K562 (cell line): ENCODE measurements around the gene ACVR2B. TPM values are rescaled to one million over a fixed set of nuclear protein-coding genes. Genes with fewer than 3 reads are reported as not detected.

Experiments used
- ADNP ChIP-seq: fragments of 200-800 bp; sonication (Bioruptor generic); IDR thresholded peaks from 2 replicates; pipeline ENCODE4 v1.6.1; 2016; ENCODE audit warnings: missing genetic modification characterization, missing compliant biosample characterization
- BCOR ChIP-seq: fragments of 450-650 bp; IDR thresholded peaks from 2 replicates; pipeline ENCODE4 v1.6.1; 2016
- BRCA1 ChIP-seq, 2 experiments: fragments of 450-650 bp in 1 of 2; sonication (generic) in 1 of 2; formaldehyde crosslinking in 1 of 2; IDR thresholded peaks; 2 replicates each; pipeline versions ENCODE4 v1.5.0 to v1.6.1; 2017 to 2020; ENCODE audit warnings: mild to moderate bottlenecking in 1 of 2, missing genetic modification reagents in 1 of 2
- ESRRB ChIP-seq: fragments of 250-450 bp; sonication (Bioruptor Pico); IDR thresholded peaks from 2 replicates; pipeline ENCODE4 v1.5.0; 2020; ENCODE audit warnings: mild to moderate bottlenecking, moderate library complexity, borderline replicate concordance
- LCOR ChIP-seq: sonication (generic); formaldehyde crosslinking; IDR thresholded peaks from 2 replicates; pipeline ENCODE4 v1.8.0; 2022; ENCODE audit warnings: mild to moderate bottlenecking, missing genetic modification reagents
- MAZ ChIP-seq, 2 experiments: fragments of 450-650 bp in 1 of 2; sonication (generic) in 1 of 2; formaldehyde crosslinking; IDR thresholded peaks in 1 of 2; conservative IDR thresholded peaks in 1 of 2; 2 replicates each; pipeline versions ENCODE4 v1.4.0 to v1.5.0; 2020; ENCODE audit warnings: mild to moderate bottlenecking in 1 of 2, missing genetic modification reagents in 1 of 2
- NCOA6 ChIP-seq: fragments of 450-650 bp; IDR thresholded peaks from 2 replicates; pipeline ENCODE4 v1.6.1; 2017; ENCODE audit warnings: mild to moderate bottlenecking
- PTTG1 ChIP-seq: fragments of 450-650 bp; IDR thresholded peaks from 2 replicates; pipeline ENCODE4 v1.6.1; 2016; ENCODE audit warnings: low read depth, mild to moderate bottlenecking, missing genetic modification characterization, missing compliant biosample characterization
- RBM34 ChIP-seq: fragments of 200-400 bp; formaldehyde crosslinking; IDR thresholded peaks from 2 replicates; pipeline ENCODE4 v1.6.1; 2018; ENCODE audit warnings: low read length, borderline replicate concordance; ENCODE audit not compliant: insufficient read depth
- XRCC3 ChIP-seq: fragments of 450-650 bp; IDR thresholded peaks from 2 replicates; pipeline ENCODE4 v1.6.1; 2017; ENCODE audit warnings: mild to moderate bottlenecking, moderate library complexity
- ZNF583 ChIP-seq: fragments of 250-450 bp; sonication (Bioruptor Pico); IDR thresholded peaks from 2 replicates; pipeline ENCODE4 v1.4.0; 2020
- ZNF707 ChIP-seq: fragments of 250-450 bp; sonication (Bioruptor Pico); conservative IDR thresholded peaks from 2 replicates; pipeline ENCODE4 v1.8.0; 2022; ENCODE audit warnings: inconsistent platforms, mild to moderate bottlenecking, moderate library complexity
- polyA plus RNA-seq, 8 experiments: library from polyadenylated mRNA; depleted of rRNA in 4 of 8; stranded (reverse) in 5 of 8; unstranded in 3 of 8; fragments of >200 nt; fragmentation: Nextera tagmentation in 2 of 8; fragmentation: Illumina TruSeq in 1 of 8; extraction: Ambion mirVana in 2 of 8; extraction: Trizol in 1 of 8; gene quantifications; 2 replicates each; pipeline versions ENCODE4 v1.2.1 to v1.2.3, GENCODE V29; 2011 to 2014; ENCODE audit warnings: inconsistent platforms in 1 of 8, missing spikeins in 1 of 8
- total RNA-seq, 7 experiments: library from RNA; depleted of rRNA in 6 of 7; stranded (reverse); fragments of >200 nt in 6 of 7; fragmentation: Illumina TruSeq in 2 of 7; extraction: Trizol in 2 of 7; gene quantifications; 2 replicates each; pipeline versions ENCODE4 v1.2.1 to v1.2.3, GENCODE V29; 2011 to 2021; ENCODE audit warnings: low replicate concordance in 1 of 7
- TF ChIP-seq, protein P1 (sequence below), 3 experiments: fragments of 200-800 bp in 1 of 3; fragments of 250-450 bp in 1 of 3; fragments of 450-650 bp in 1 of 3; sonication (Bioruptor Pico) in 1 of 3; sonication (Bioruptor generic) in 1 of 3; formaldehyde crosslinking in 1 of 3; IDR thresholded peaks; 2 replicates each; pipeline versions ENCODE4 v1.6.1 to v1.8.0; 2016 to 2022; ENCODE audit warnings: mild to moderate bottlenecking in 2 of 3, missing genetic modification characterization in 2 of 3, missing compliant biosample characterization in 1 of 3, moderate library complexity in 1 of 3
- TF ChIP-seq, protein P2 (sequence below): fragments of 200-400 bp; formaldehyde crosslinking; IDR thresholded peaks from 2 replicates; pipeline ENCODE4 v1.6.1; 2017; ENCODE audit warnings: mild to moderate bottlenecking, low read depth, low read length, moderate library complexity
- TF ChIP-seq, protein P3 (sequence below): sonication (generic); formaldehyde crosslinking; IDR thresholded peaks from 2 replicates; pipeline ENCODE4 v1.8.0; 2022; ENCODE audit warnings: missing genetic modification reagents, mild to moderate bottlenecking, moderate library complexity, borderline replicate concordance
- TF ChIP-seq, protein P4 (sequence below): fragments of 450-650 bp; conservative IDR thresholded peaks from 2 replicates; pipeline ENCODE4 v1.6.1; 2016; ENCODE audit warnings: missing genetic modification characterization, low read depth, mild to moderate bottlenecking, missing compliant biosample characterization, moderate library complexity
- TF ChIP-seq, protein P5 (sequence below): fragments of 250-450 bp; sonication (Bioruptor Pico); IDR thresholded peaks from 2 replicates; pipeline ENCODE4 v1.8.0; 2021; ENCODE audit warnings: mild to moderate bottlenecking, moderate library complexity

Gene ACVR2B
- total and polyA plus RNA-seq, 9 of the 15 experiments (the other 6 are each of a cell fraction or from before 2014, with no cell fraction given) = 1.8 to 23.7 (median 7.1) TPM

DNA sequence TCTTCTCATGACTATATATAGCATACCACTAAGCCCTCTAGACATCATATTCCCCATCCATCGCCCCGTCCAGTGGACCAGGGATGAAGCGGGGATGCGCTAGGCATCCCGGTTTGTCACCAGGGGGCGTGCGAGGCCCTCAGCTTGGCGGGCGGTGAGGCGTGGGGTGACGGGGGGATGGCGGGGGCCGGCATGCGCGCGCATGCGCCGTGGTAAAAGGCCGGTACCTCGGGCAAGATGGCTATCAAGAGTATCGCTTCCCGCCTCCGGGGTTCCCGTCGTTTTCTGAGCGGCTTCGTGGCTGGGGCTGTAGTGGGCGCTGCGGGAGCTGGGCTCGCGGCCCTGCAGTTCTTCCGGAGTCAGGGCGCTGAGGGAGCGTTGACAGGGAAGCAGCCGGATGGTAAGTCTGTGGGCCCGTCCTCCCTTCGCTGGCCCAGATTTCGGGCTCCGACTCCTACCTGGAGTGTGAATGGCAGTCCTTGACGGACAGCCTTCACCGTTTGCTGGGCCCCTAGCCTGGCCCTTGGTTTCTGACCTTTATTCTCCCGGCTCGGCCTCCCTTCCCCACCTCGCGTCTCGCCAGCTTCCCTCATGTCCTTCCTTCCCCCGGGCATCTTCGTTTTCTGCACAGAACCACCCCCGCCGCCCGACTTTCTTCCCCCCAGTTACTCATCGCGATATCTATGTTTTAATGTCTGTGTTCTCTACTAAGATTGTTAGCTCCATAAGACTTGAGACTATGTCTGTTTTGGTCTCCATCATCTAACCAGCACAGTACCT is 42.6 kb downstream of the ACVR2B start, which contains the start of gene EXOG (continued):
- TF ChIP-seq, protein P1, sequence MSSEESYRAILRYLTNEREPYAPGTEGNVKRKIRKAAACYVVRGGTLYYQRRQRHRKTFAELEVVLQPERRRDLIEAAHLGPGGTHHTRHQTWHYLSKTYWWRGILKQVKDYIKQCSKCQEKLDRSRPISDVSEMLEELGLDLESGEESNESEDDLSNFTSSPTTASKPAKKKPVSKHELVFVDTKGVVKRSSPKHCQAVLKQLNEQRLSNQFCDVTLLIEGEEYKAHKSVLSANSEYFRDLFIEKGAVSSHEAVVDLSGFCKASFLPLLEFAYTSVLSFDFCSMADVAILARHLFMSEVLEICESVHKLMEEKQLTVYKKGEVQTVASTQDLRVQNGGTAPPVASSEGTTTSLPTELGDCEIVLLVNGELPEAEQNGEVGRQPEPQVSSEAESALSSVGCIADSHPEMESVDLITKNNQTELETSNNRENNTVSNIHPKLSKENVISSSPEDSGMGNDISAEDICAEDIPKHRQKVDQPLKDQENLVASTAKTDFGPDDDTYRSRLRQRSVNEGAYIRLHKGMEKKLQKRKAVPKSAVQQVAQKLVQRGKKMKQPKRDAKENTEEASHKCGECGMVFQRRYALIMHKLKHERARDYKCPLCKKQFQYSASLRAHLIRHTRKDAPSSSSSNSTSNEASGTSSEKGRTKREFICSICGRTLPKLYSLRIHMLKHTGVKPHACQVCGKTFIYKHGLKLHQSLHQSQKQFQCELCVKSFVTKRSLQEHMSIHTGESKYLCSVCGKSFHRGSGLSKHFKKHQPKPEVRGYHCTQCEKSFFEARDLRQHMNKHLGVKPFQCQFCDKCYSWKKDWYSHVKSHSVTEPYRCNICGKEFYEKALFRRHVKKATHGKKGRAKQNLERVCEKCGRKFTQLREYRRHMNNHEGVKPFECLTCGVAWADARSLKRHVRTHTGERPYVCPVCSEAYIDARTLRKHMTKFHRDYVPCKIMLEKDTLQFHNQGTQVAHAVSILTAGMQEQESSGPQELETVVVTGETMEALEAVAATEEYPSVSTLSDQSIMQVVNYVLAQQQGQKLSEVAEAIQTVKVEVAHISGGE (CRISPR knock-in tag; IDR thresholded peaks at IDR 0.05) = peak in 1 of 3 experiments; percentile 86; a peak in 2 of 6 replicates
- TF ChIP-seq ZNF707 (CRISPR knock-in tag) (no peak), PTTG1 (tag) (no peak), BCOR (peak; percentile 18; the same call in 1 of the 2 replicates), BRCA1 (IDR thresholded peaks at IDR 0.05) (no peak), BRCA1 (CRISPR knock-in tag; IDR thresholded peaks at IDR 0.05) (no peak), MAZ (CRISPR knock-in tag; conservative IDR thresholded peaks at IDR 0.05 in 1 of 2, IDR thresholded peaks at IDR 0.05 in 1 of 2) (peak; percentile 94 to 96), ADNP (tag) (no peak), XRCC3 (no peak), RBM34 (no peak), ZNF583 (no peak), LCOR (CRISPR knock-in tag) (0 out of 2 replicates have a peak, but pooled peaks have one; percentile 38), ESRRB (CRISPR knock-in tag) (no peak), NCOA6 (no peak)
- TF ChIP-seq, protein P2, sequence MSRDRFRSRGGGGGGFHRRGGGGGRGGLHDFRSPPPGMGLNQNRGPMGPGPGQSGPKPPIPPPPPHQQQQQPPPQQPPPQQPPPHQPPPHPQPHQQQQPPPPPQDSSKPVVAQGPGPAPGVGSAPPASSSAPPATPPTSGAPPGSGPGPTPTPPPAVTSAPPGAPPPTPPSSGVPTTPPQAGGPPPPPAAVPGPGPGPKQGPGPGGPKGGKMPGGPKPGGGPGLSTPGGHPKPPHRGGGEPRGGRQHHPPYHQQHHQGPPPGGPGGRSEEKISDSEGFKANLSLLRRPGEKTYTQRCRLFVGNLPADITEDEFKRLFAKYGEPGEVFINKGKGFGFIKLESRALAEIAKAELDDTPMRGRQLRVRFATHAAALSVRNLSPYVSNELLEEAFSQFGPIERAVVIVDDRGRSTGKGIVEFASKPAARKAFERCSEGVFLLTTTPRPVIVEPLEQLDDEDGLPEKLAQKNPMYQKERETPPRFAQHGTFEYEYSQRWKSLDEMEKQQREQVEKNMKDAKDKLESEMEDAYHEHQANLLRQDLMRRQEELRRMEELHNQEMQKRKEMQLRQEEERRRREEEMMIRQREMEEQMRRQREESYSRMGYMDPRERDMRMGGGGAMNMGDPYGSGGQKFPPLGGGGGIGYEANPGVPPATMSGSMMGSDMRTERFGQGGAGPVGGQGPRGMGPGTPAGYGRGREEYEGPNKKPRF = no peak
- TF ChIP-seq, protein P3, sequence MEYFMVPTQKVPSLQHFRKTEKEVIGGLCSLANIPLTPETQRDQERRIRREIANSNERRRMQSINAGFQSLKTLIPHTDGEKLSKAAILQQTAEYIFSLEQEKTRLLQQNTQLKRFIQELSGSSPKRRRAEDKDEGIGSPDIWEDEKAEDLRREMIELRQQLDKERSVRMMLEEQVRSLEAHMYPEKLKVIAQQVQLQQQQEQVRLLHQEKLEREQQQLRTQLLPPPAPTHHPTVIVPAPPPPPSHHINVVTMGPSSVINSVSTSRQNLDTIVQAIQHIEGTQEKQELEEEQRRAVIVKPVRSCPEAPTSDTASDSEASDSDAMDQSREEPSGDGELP (CRISPR knock-in tag) = peak; percentile 83; the same call in 1 of the 2 replicates
- TF ChIP-seq, protein P4, sequence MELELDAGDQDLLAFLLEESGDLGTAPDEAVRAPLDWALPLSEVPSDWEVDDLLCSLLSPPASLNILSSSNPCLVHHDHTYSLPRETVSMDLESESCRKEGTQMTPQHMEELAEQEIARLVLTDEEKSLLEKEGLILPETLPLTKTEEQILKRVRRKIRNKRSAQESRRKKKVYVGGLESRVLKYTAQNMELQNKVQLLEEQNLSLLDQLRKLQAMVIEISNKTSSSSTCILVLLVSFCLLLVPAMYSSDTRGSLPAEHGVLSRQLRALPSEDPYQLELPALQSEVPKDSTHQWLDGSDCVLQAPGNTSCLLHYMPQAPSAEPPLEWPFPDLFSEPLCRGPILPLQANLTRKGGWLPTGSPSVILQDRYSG = no peak
- TF ChIP-seq, protein P5, sequence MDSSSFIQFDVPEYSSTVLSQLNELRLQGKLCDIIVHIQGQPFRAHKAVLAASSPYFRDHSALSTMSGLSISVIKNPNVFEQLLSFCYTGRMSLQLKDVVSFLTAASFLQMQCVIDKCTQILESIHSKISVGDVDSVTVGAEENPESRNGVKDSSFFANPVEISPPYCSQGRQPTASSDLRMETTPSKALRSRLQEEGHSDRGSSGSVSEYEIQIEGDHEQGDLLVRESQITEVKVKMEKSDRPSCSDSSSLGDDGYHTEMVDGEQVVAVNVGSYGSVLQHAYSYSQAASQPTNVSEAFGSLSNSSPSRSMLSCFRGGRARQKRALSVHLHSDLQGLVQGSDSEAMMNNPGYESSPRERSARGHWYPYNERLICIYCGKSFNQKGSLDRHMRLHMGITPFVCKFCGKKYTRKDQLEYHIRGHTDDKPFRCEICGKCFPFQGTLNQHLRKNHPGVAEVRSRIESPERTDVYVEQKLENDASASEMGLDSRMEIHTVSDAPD (CRISPR knock-in tag) = no peak
